HG02852 (cell line): ENCODE data around the gene PPIE.

Experiments
- ATAC-seq: cut with Tn5 transposase; IDR thresholded peaks from one replicate; pipeline ENCODE4 v1.9.1; 2021; ENCODE audit warnings: mild to moderate bottlenecking, moderate library complexity; ENCODE audit not compliant: unreplicated experiment

The PPIE gene

GRCh38 chr1:39720094-39720999, 18.3 kb upstream of the PPIE start:
- no peak for ATAC-seq

GRCh38 chr1:39721664-39722063, 17.0 kb upstream of the PPIE start:
- ATAC-seq, result no peak

- no peak for ATAC-seq
Observed at GRCh38 chr1:39722495-39722894, 16.2 kb upstream of the PPIE start.

- no peak for ATAC-seq
Observed at GRCh38 chr1:39726600-39726999, 12.1 kb upstream of the PPIE start.

DNA sequence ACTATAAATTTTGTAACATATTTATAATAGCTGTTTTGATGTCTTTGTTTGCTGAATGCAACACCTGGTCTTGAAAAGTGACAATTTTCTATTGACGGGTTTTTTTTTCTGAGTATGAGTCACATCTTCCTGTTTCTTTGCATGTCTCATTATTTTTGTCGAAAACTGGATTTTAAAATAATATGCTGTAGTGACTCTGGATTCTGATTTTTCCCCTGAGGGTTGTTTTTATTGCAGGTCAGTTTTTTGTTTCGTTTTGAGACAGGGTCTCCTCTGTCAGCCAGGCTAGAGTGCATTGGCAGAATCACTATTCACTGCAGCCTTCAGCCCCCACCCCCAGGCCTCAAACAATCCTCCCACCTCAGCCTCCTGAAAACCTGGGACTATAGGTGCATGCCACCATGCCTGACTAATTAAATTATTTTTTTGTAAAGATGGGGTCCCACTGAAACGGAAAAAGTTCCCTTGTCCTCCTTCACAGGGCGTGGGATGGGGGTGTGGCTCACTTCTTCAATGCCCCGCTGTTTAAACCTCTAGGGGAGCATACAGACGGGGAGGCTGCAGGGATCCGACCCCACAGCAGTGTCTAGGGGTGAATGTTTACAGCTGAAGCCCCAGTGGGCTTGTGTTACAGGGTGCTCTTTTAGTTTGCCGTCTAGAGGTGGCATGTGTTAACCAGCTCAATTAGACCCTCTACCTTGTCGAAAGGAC, 11.3 kb upstream of the PPIE start:
- no peak for ATAC-seq

- ATAC-seq, result no peak
Observed at GRCh38 chr1:39727932-39728317, 10.8 kb upstream of the PPIE start.

DNA sequence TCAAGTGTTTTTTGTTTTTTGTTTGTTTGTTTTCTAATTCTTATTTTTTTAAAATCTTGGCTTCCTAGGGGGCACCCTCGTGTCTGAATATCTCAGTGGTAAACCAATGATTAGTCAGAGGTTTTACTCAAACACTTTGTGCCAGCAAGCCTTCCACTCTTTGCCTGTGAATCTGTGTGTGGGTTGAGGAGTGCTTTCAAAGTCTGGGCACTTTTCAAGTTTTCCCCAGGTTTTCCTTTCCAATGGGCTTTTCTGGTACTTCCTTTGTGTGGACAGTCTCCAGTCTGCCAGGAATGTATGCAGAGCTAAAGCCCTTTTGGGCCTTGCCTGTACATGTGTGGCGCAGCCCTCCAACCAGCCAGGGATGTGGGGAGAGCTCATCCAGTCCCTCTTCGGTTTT, 9.7 kb upstream of the PPIE start:
- no peak for ATAC-seq

DNA sequence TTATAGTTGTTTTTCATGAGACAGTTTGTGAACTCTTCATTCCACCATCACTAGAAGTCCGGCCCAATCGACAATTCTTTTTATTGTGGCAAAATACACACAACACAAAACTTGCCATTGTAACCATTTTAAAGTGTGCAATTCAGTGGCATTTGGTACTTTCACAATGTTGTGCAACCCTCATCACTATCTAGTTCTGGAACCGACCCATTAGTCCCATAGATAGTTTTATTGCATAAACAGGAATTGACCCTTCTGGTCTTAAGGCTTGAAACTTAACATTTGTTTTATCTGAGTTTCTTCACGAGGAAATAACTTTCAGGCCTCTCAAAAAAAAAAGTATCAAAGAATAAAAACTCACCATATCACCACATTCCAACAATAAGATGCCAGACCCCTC, 8.8 kb upstream of the PPIE start:
- ATAC-seq, result no peak

GRCh38 chr1:39732730-39733129, 6.0 kb upstream of the PPIE start:
- no peak for ATAC-seq

- no peak for ATAC-seq
Observed at GRCh38 chr1:39733161-39733560, 5.5 kb upstream of the PPIE start.

- ATAC-seq, result no peak
Observed at GRCh38 chr1:39735731-39736130, 3.0 kb upstream of the PPIE start.

GRCh38 chr1:39737546-39738169, 1.0 kb upstream of the PPIE start:
- ATAC-seq, result no peak

- ATAC-seq, result no peak
Observed at GRCh38 chr1:39745016-39745670, 6.5 kb downstream of the PPIE start.

GRCh38 chr1:39751595-39751994, 12.9 kb downstream of the PPIE start:
- no peak for ATAC-seq

DNA sequence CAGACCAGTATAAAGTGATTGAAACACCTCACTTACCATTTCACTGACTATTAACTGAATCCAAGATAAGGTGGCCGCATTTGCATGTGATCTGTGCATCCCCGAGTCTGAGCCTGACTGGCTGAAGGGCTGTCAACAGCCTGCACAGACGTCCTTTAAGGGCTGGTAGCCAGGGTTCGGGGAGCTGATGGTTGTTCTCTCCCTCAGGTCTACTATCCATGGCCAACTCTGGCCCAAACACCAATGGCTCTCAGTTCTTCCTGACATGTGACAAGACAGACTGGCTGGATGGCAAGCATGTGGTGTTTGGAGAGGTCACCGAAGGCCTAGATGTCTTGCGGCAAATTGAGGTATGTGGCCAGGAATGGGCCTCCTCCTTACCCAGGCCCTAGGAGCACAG, 14.0 kb downstream of the PPIE start:
- ATAC-seq, result no peak

DNA sequence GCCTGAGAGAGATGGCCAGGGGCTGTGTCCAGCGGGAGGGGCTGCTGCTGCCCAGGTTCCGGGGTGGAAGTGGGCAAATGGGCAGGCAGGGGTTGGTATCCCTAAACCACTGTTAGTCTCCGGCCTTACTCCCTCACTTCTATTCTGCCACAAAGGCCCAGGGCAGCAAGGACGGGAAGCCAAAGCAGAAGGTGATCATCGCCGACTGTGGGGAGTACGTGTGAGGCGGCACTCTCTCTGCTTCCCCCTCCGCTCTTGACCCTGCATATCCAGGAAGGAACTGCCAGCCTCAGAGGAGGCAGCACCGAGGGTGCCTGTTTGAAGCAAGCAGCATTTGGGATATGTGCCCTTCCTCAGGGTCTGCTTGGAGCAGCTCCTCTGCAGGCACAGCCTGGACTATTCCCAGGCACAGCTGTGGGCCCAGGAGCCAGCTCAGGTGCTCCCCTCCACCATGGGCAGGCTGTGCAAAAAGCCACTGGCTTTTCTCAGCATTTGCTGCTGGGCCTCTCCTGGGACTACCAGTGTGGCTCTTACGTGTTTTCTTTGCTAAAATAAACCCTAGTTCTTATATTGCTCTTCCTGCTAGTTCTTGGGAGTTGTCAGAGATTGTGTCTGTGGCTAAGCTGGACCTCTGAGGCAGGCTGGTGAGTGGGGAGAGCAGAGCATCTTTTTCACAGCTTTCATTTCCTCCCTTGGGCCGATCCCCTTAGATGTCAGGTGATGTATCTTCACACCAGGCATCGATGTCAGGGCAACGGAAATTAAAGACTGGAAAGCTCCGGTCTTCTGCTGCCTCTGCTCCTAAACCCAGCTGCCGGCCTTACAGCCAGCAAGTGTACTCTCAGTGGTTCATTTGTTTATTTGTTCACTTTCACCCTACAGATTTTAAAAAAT, 14.7 kb downstream of the PPIE start:
- ATAC-seq, result no peak

DNA sequence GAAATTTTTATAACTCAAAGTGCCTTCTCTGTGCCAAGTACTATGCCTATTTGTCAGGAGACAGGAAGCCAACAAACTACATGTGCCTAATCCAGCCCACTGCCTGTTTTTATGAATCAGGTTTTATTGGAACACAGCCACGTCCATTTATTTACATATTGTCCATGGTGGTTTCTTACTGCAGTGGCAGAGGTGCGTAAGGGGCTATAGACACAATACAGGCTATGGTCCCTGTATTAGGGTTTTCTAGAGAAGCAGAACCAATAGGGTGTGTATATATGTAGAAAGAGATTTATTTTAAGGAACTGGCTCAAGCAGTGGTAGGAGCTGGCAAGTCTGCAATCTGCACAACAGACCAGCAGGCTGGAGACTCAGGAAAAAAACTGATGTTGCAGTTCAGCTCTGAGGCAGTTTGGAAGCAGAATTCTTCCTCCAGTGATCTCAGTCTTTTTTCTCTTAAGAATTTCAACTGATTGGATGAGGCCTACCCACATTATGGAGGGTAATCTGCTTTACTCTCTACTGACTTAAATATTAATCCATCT, 15.4 kb downstream of the PPIE start:
- ATAC-seq, result no peak

DNA sequence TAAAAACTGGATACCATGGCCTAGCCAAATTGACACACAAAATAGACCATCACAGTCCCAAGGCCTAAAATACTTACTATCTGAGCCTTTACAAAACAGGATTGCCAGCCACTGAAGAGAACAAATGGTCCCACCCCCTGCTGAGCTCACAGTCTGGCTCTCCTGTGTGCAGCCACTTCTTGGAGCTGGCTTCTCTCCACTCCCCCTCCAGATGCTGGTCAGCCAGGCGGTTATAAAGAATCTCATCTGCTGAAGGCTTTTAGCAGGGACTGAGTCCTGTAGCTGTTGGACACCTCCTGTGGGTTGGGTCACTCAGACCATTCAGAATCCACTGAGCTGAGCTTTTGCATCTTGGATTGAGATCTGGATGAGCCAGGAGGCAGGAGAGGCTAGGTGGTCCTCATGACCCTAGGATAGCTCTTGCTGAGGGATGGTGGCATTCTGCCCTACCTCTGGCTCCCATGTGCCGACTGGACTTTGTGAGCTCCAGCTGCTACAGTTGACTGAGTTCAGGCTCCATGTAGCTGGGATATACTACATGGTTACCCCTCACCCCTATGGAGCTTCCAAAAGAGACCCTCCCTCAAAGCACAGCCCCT, 16.3 kb downstream of the PPIE start:
- no peak for ATAC-seq

GRCh38 chr1:39755965-39756659, 17.4 kb downstream of the PPIE start:
- no peak for ATAC-seq
